GM12892 (cell line): Measurements from ENCODE around the gene APOBEC4.

Source experiments
- POLR2A ChIP-seq: IDR thresholded peaks from 2 replicates; pipeline ENCODE4 v1.6.1; 2011; ENCODE audit warnings: low read depth, low read length, control low read depth
- POLR2AphosphoS5 ChIP-seq: IDR thresholded peaks from 2 replicates; pipeline ENCODE4 v1.6.1; 2011; ENCODE audit warnings: low read depth, low read length, control low read depth

GRCh38 chr1:183642166-183642565, 10.9 kb downstream of the APOBEC4 start:
- TF ChIP-seq POLR2A (no peak), POLR2AphosphoS5 (no peak)
